Umbilical cord (tissue), 2 donors: ENCODE data around the gene TSNAXIP1. TPM values are rescaled to one million over a fixed set of nuclear protein-coding genes. Genes with fewer than 3 reads are reported as not detected.
A peak's percentile ranks its signal among the peaks of the same experiment; 100 is the strongest.
"Not testable (repeated sequence)": the region's sequence is repeated elsewhere in the genome, so short reads cannot be mapped to it uniquely, and the experiment has no call there.

Source experiments
- DNase-seq: peaks from one replicate; pipeline ENCODE4 v3.0.0-alpha.2; 2015; ENCODE audit warnings: low spot score
- total RNA-seq: library from RNA; depleted of rRNA; stranded (reverse); fragments of >200 nt; gene quantifications from one replicate; pipeline ENCODE4 v1.2.3, GENCODE V29; 2014; ENCODE audit warnings: low replicate concordance; ENCODE audit not compliant: insufficient read depth

TSNAXIP1 gene
- total RNA-seq, 1 donor from 2014 or later: 0.24 TPM

GRCh38 chr16:67833415-67834241 is 26.9 kb downstream of the TSNAXIP1 start:
- peak; percentile 96 for DNase-seq

GRCh38 chr16:67834242-67834614 is 27.5 kb downstream of the TSNAXIP1 start:
- no peak for DNase-seq

- not testable (repeated sequence) for DNase-seq
Observed at GRCh38 chr16:67837190-67837589, 30.5 kb downstream of the TSNAXIP1 start.

GRCh38 chr16:67837811-67838210 is 31.1 kb downstream of the TSNAXIP1 start:
- DNase-seq: no peak

- no peak for DNase-seq
Observed at GRCh38 chr16:67841198-67841815, 34.6 kb downstream of the TSNAXIP1 start.

- DNase-seq: peak; percentile 99
Observed at GRCh38 chr16:67841816-67842508, 35.3 kb downstream of the TSNAXIP1 start, which contains the start of gene THAP11. THAP11 (plus strand) TSS chr16:67842320; CDS start chr16:67842555, 235 bp downstream.

- peak; percentile 50 for DNase-seq
Observed at GRCh38 chr16:67842509-67843342, 36.0 kb downstream of the TSNAXIP1 start.

- DNase-seq: no peak
Observed at GRCh38 chr16:67843343-67843765, 36.7 kb downstream of the TSNAXIP1 start.

GRCh38 chr16:67844497-67844896 is 37.8 kb downstream of the TSNAXIP1 start:
- DNase-seq: no peak

GRCh38 chr16:67845291-67846062 is 38.8 kb downstream of the TSNAXIP1 start:
- no peak for DNase-seq

GRCh38 chr16:67846063-67846319 is 39.3 kb downstream of the TSNAXIP1 start:
- DNase-seq: no peak

- DNase-seq: peak; percentile 99
Observed at GRCh38 chr16:67846320-67847063, 39.8 kb downstream of the TSNAXIP1 start, which contains the start of gene NUTF2. NUTF2 (plus strand) TSS chr16:67846933; CDS start chr16:67865131, 18,198 bp downstream.

- DNase-seq: peak; percentile 77
Observed at GRCh38 chr16:67847064-67847861, 40.6 kb downstream of the TSNAXIP1 start, which contains the start of gene CENPT. CENPT (minus strand) TSS chr16:67847693; CDS start chr16:67833859, 13,834 bp downstream.

- no peak for DNase-seq
Observed at GRCh38 chr16:67848118-67848517, 41.4 kb downstream of the TSNAXIP1 start.

GRCh38 chr16:67853670-67854069 is 47.0 kb downstream of the TSNAXIP1 start:
- DNase-seq: no peak

- DNase-seq: no peak
Observed at GRCh38 chr16:67855789-67856188, 49.1 kb downstream of the TSNAXIP1 start.

GRCh38 chr16:67856927-67857546 is 50.3 kb downstream of the TSNAXIP1 start:
- no peak for DNase-seq

- DNase-seq: peak; percentile 80
Observed at GRCh38 chr16:67857547-67858233, 51.0 kb downstream of the TSNAXIP1 start.
